Testis (tissue), 5 donors: Measurements from ENCODE around the gene CCL26. TPM values are rescaled to one million over a fixed set of nuclear protein-coding genes. Genes with fewer than 3 reads are reported as not detected.

Experiments used
- DNase-seq: peaks from one replicate; pipeline ENCODE4 v3.0.0-alpha.2; 2019
- H3K27ac ChIP-seq, 2 donors: fragments of 200-600 bp; sonication (generic); one replicate each; pipeline ENCODE4 v1.5.1; 2019
- H3K27me3 ChIP-seq: fragments of 200-600 bp; sonication (generic); one replicate; pipeline ENCODE4 v1.5.1; 2019
- H3K36me3 ChIP-seq: fragments of 200-600 bp; sonication (generic); one replicate; pipeline ENCODE4 v1.5.1; 2017; ENCODE audit warnings: low read depth; ENCODE audit errors: missing control alignments
- H3K4me1 ChIP-seq: fragments of 200-600 bp; sonication (generic); one replicate; pipeline ENCODE4 v1.5.1; 2019
- H3K4me3 ChIP-seq, 2 donors: fragments of 200-600 bp; sonication (generic); one replicate each; pipeline ENCODE4 v1.5.1; 2017 to 2019
- H3K9me3 ChIP-seq: fragments of 200-600 bp; sonication (generic); one replicate; pipeline ENCODE4 v1.5.1; 2017
- POLR2A ChIP-seq: fragments of 450-650 bp; IDR thresholded peaks from one replicate; pipeline ENCODE4 v1.6.1; 2017; ENCODE audit warnings: antibody characterized with exemption, mild to moderate bottlenecking, moderate library complexity
- WGBS, 2 donors: methylation state at CpG; one replicate each; pipeline ENCODE4 v1.1.5; 2018; 5-methylcytosine and 5-hydroxymethylcytosine counted together
- intact Hi-C: fragments of 100-400 bp; cut with DNase I; formaldehyde crosslinking; loops from one replicate; pipeline ENCODE4 v1.15.1; 2023; ENCODE audit warnings: low total_unique reads
- long read RNA-seq, 2 donors: transcript quantifications; one replicate each; lab custom pipeline, GENCODE V29; 2026
- polyA plus RNA-seq: library from polyadenylated mRNA; stranded (reverse); fragments of 350-450 nt; fragmentation: Illumina TruSeq; extraction: RNeasy Lipid Tissue Mini Kit (QIAGEN cat#74804); gene quantifications from one replicate; pipeline ENCODE4 v1.2.3, GENCODE V29; 2014; ENCODE audit warnings: low read depth, low replicate concordance; ENCODE audit not compliant: insufficient read depth
- total RNA-seq, 2 donors: library from RNA; depleted of rRNA; stranded (reverse); fragments of >200 nt; gene quantifications; one replicate each; pipeline ENCODE4 v1.2.3, GENCODE V29; 2016
- TF ChIP-seq, protein P1 (sequence below), 3 experiments: fragments of 450-650 bp in 2 of 3; fragments of 200-600 bp in 1 of 3; sonication (generic) in 1 of 3; IDR thresholded peaks; one replicate each; pipeline ENCODE4 v1.5.1; 2016 to 2019; ENCODE audit warnings: antibody characterized with exemption in 3 of 3, mild to moderate bottlenecking in 2 of 3, moderate library complexity in 1 of 3

CCL26 gene
- 1 to 10 TPM in 1 of 2 donors, not detected in 1; 1.1 TPM for total RNA-seq
- 5.6 TPM for polyA plus RNA-seq
- long read RNA-seq, donor 1: 0 reads
- long read RNA-seq, donor 2, partial matches to known transcripts: 0 of 1 reads
- long read RNA-seq, donor 2, other reads (novel, unspliced or antisense): 0 of 1 reads

DNA sequence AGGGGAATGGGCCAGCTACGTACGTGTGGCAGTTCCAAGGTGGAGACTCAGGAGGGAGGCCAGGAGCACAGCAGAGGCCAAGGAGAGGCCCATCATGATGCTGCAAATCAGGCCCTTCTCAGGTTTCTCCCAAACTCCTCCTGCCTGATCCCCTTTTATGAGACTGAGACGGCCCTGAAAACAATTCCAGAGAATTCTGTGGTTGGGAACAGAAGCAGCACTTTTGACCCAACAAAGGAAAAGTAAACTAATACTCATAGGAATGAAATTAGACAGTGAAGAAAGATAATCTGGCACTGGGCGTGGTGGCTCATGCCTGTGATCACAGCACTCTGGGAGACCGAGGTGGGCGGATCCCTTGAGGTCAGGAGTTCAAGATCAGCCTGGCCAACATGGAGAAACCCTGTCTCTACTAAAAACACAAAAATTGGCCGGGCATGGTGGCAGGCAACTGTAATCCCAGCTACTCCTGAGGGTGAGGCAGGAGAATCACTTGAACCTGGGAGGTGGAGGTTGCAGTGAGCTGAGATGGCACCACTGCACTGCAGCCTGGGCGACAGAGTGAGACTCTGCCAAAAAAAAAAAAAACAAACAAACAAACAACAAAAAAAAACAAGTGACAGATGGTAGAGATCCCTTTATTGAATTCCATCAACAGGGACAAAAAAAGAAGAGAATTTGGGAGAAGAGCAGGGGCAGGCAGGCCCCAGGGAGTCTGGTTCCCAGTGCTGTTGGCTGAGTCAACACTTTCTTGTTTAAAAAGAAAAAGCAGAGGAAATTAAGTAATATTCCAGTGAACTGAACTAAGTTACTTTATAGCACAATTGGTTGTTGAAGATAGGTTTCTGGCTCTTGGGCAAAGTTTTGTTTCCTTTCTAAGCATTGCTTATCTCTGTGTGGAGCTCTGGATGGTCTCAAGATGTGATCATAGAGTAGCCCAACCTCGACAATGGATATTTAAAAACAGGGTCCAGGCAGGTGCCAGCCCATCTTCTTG lies at the start of gene CCL26:
CCL26 (minus strand) TSS at position 131 of the 997 bp plus-strand sequence; CDS start at position 96, 35 bp downstream.
- H3K27ac ChIP-seq: peak within 1 kb of the TSS in 1 of 2 donors; percentile 26
- H3K4me1 ChIP-seq: peaks cover 12% of the 10 kb centered on the region
- peak; percentile 60 for DNase-seq
- H3K36me3 ChIP-seq: no peaks in the 10 kb centered on the region
- H3K27me3 ChIP-seq: no peaks in the 10 kb centered on the region
- no peaks in the 10 kb centered on the region for H3K9me3 ChIP-seq
- H3K4me3 ChIP-seq: no peak within 1 kb of the TSS
- no peak for TF ChIP-seq POLR2A
- TF ChIP-seq, protein P1, sequence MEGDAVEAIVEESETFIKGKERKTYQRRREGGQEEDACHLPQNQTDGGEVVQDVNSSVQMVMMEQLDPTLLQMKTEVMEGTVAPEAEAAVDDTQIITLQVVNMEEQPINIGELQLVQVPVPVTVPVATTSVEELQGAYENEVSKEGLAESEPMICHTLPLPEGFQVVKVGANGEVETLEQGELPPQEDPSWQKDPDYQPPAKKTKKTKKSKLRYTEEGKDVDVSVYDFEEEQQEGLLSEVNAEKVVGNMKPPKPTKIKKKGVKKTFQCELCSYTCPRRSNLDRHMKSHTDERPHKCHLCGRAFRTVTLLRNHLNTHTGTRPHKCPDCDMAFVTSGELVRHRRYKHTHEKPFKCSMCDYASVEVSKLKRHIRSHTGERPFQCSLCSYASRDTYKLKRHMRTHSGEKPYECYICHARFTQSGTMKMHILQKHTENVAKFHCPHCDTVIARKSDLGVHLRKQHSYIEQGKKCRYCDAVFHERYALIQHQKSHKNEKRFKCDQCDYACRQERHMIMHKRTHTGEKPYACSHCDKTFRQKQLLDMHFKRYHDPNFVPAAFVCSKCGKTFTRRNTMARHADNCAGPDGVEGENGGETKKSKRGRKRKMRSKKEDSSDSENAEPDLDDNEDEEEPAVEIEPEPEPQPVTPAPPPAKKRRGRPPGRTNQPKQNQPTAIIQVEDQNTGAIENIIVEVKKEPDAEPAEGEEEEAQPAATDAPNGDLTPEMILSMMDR (IDR thresholded peaks at IDR 0.05): no peak
- WGBS, 2 donors: 30 to 53% methylated on average over 9 of the region's 9 CpGs
- intact Hi-C loops: no loop called here

DNA sequence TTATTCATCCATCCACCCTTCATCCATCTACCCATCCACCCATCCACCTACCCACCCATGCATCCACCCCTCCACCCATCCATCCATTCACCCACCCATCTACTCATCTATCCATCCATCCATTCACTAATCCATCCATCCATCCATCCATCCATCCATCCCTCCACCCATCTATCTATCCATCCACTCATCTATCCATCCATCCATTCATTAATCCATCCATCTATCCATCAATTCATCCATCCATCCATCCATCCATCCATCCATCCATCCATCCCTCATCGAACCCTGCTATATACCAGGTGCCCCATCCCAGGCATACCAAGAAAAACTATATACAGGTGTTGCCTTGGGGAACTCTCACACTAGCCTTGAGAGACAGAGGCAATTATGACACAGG lies 48.7 kb upstream of the CCL26 start:
- Histone ChIP-seq H3K4me3 (no peak overlapping the region), H3K36me3 (no peaks in the 10 kb centered on the region), H3K27me3 (no peaks in the 10 kb centered on the region), H3K9me3 (no peaks in the 10 kb centered on the region), H3K4me1 (no peaks in the 10 kb centered on the region), H3K27ac (no peak overlapping the region)
- 87 to 100% methylated on average over 1 of the region's 1 CpG for WGBS, 2 donors
- intact Hi-C loops: no loop called here
- no peak for DNase-seq
- TF ChIP-seq, protein P1 (IDR thresholded peaks at IDR 0.05): no peak
- TF ChIP-seq POLR2A: no peak

DNA sequence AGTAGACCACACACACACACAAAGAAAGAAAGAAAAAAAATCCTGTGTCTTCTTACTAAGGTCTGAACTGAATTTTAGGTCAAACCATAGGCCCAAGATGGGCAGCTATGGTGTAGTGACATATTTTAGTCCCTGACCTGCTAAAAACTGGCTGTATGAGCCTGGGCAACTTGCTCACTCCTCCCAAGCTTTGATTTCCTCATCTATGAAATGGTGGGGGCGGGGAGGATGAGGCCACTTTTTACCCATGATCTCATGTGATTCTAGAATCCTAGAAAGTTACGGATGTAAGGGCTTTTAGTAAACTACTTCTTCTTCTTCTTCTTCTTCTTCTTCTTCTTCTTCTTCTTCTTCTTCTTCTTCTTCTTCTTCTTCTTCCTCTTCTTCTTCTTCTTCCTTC lies 47.7 kb upstream of the CCL26 start:
- intact Hi-C loops: no loop called here
- Histone ChIP-seq H3K4me3 (no peak overlapping the region), H3K4me1 (no peaks in the 10 kb centered on the region), H3K27ac (no peak overlapping the region), H3K9me3 (no peaks in the 10 kb centered on the region), H3K27me3 (no peaks in the 10 kb centered on the region), H3K36me3 (no peaks in the 10 kb centered on the region)
- DNase-seq: no peak
- WGBS, 2 donors: 76 to 90% methylated on average over 2 of the region's 2 CpGs
- no peak for TF ChIP-seq POLR2A
- TF ChIP-seq, protein P1 (IDR thresholded peaks at IDR 0.05): no peak

DNA sequence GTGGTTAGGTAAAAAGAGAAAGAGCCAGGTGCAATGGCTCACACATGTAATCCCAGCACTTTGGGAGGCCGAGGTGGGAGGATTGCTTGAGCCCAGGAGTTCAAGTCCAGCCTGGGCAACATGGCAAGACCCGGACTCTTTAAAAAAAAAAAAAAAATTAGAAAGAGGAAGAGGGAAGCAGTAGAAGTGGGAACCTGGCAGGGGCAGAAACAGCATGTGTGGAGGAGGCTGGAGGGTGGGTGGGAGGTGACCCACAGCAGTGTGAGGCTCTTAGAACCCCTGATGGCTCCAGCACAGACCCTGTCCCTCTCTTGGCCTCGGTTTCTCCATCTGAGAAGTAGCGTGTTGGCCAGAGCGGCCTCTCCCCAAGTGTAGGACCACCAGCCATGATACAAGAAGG lies 46.5 kb upstream of the CCL26 start:
- no peaks in the 10 kb centered on the region for H3K36me3 ChIP-seq
- intact Hi-C loops: no loop called here
- no peaks in the 10 kb centered on the region for H3K9me3 ChIP-seq
- H3K4me1 ChIP-seq: no peaks in the 10 kb centered on the region
- no peak overlapping the region for H3K4me3 ChIP-seq
- no peak overlapping the region for H3K27ac ChIP-seq
- WGBS, 2 donors: 84 to 96% methylated on average over 5 of the region's 5 CpGs
- H3K27me3 ChIP-seq: no peaks in the 10 kb centered on the region
- TF ChIP-seq POLR2A: no peak
- TF ChIP-seq, protein P1 (IDR thresholded peaks at IDR 0.05): no peak
- DNase-seq: no peak
